ENCODE results near the gene A2M.

The A2M gene

DNA sequence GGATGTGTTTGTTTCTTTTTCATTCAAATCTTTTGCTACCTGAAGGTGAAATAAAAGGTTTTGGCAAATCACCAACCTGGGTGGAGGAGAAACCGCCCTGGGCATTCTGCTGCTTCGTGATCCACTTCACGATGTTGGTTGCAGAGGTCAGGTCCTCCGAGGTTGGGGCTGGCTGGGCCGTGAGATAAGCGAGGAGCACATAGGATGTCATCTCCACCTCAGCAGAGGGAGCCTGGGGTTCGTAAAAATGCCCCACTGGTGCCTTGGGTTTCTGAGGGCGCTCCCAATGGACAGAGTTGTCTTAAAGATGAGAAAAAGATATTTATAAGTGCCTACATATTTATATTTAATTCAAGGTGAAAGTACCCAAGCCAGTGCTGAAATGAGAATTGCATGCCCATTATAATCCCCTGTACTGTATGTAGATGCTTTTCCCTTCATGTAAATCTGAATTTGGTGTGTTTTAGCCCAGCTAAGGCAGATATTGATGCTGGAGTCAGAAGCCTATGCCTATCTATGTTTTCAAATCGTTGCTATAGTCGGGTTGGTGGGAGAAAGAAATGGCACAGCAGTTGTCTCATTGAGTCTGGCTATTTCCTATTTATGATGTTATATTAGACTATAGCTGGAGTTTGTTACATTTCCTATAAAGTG is 41.1 kb downstream of the A2M start:
- Mint-ChIP-seq H3K4me3 (no peak overlapping the region), H3K36me3 (peaks cover 8% of the 10 kb centered on the region), H3K27ac (no peak overlapping the region), H3K4me1 (peaks cover 11% of the 10 kb centered on the region), H3K9me3 (no peaks in the 10 kb centered on the region)
- DNase-seq (ENCODE audit: low spot score in 2 of 2) (no peak), ATAC-seq (no peak)

DNA sequence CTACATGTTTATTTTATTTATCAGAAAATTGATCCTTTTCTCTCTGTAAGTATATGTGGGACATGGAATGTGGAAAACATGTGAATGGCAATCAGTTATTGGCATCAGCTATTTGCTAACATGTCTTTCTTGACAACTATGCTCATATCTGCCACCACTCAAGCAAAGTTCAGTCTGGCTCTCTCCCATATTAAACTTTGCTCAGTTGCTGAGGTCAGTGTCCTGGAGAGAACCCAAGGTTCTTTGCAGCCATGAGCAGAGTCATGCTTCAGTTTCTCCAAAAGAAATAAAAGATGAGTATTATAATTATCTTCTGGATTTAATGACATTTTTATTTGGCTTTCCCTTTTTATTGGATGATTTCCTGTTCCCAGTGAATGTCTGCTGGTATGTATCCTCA is 42.6 kb downstream of the A2M start:
- ATAC-seq (no peak), DNase-seq (ENCODE audit: low spot score in 2 of 2) (no peak)
- Mint-ChIP-seq H3K4me1 (peaks cover 11% of the 10 kb centered on the region), H3K4me3 (no peak overlapping the region), H3K27ac (no peak overlapping the region), H3K36me3 (peaks cover 8% of the 10 kb centered on the region), H3K9me3 (no peaks in the 10 kb centered on the region)

- H3K4me3 Mint-ChIP-seq, result no peak overlapping the region
- peaks cover 11% of the 10 kb centered on the region for H3K4me1 Mint-ChIP-seq
- ATAC-seq (no peak), DNase-seq (ENCODE audit: low spot score in 2 of 2) (no peak)
- H3K9me3 Mint-ChIP-seq, result no peaks in the 10 kb centered on the region
- no peak overlapping the region for H3K27ac Mint-ChIP-seq
- H3K36me3 Mint-ChIP-seq, result peaks cover 8% of the 10 kb centered on the region
These were observed 43.2 kb downstream of the A2M start for GRCh38 chr12:9072481-9073038.

GRCh38 chr12:9071969-9072368 is 43.8 kb downstream of the A2M start:
- H3K9me3 Mint-ChIP-seq, result no peaks in the 10 kb centered on the region
- peaks cover 8% of the 10 kb centered on the region for H3K36me3 Mint-ChIP-seq
- DNase-seq (ENCODE audit: low spot score in 2 of 2), result no peak
- H3K27ac Mint-ChIP-seq, result no peak overlapping the region
- peaks cover 15% of the 10 kb centered on the region for H3K4me1 Mint-ChIP-seq
- ATAC-seq, result no peak
- H3K4me3 Mint-ChIP-seq, result no peak overlapping the region

- ATAC-seq (no peak), DNase-seq (ENCODE audit: low spot score in 2 of 2) (no peak)
- no peaks in the 10 kb centered on the region for H3K9me3 Mint-ChIP-seq
- H3K4me3 Mint-ChIP-seq, result no peak overlapping the region
- no peak overlapping the region for H3K27ac Mint-ChIP-seq
- H3K36me3 Mint-ChIP-seq, result peaks cover 8% of the 10 kb centered on the region
- peaks cover 16% of the 10 kb centered on the region for H3K4me1 Mint-ChIP-seq
These were observed 44.2 kb downstream of the A2M start for GRCh38 chr12:9071518-9071917.

DNA sequence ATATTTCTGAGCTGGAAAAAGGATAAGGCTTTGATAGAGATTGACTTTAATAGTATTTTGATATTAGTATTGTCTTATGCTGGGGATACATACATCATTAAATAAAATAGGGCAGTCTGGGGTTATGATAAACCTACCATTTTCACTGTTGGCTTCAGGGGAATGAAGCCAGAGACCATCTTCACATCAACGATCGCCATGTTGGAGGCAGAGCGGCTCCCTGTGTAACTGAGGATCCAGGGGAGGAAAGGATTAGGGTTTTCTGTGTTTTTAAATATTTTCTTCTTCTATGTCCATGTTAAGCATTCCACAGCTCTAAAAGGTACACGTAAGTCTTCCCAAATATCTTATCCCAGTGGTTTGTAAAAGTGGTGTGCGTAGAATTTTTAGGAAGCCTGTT is 45.4 kb downstream of the A2M start:
- ATAC-seq (no peak), DNase-seq (ENCODE audit: low spot score in 2 of 2) (no peak)
- Mint-ChIP-seq H3K4me3 (no peak overlapping the region), H3K27ac (no peak overlapping the region), H3K9me3 (no peaks in the 10 kb centered on the region), H3K4me1 (peaks cover 15% of the 10 kb centered on the region), H3K36me3 (peaks cover 8% of the 10 kb centered on the region)

GRCh38 chr12:9068600-9068999 is 47.1 kb downstream of the A2M start:
- H3K27ac Mint-ChIP-seq, result no peak overlapping the region
- peaks cover 8% of the 10 kb centered on the region for H3K36me3 Mint-ChIP-seq
- peaks cover 21% of the 10 kb centered on the region for H3K4me1 Mint-ChIP-seq
- ATAC-seq (no peak), DNase-seq (ENCODE audit: low spot score in 2 of 2) (no peak)
- no peak overlapping the region for H3K4me3 Mint-ChIP-seq
- H3K9me3 Mint-ChIP-seq, result no peaks in the 10 kb centered on the region

GRCh38 chr12:9068086-9068485 is 47.6 kb downstream of the A2M start:
- no peak overlapping the region for H3K27ac Mint-ChIP-seq
- ATAC-seq, result no peak
- H3K4me3 Mint-ChIP-seq, result no peak overlapping the region
- H3K36me3 Mint-ChIP-seq, result peaks cover 8% of the 10 kb centered on the region
- peaks cover 21% of the 10 kb centered on the region for H3K4me1 Mint-ChIP-seq
- DNase-seq (ENCODE audit: low spot score in 2 of 2), result no peak
- no peaks in the 10 kb centered on the region for H3K9me3 Mint-ChIP-seq

- Mint-ChIP-seq H3K4me3 (no peak overlapping the region), H3K4me1 (peaks cover 16% of the 10 kb centered on the region), H3K36me3 (peaks cover 8% of the 10 kb centered on the region), H3K27ac (peak overlapping the region; percentile 23), H3K9me3 (no peaks in the 10 kb centered on the region)
- ATAC-seq (no peak), DNase-seq (ENCODE audit: low spot score in 2 of 2) (no peak)
These were observed 48.8 kb downstream of the A2M start for GRCh38 chr12:9066755-9067423.

DNA sequence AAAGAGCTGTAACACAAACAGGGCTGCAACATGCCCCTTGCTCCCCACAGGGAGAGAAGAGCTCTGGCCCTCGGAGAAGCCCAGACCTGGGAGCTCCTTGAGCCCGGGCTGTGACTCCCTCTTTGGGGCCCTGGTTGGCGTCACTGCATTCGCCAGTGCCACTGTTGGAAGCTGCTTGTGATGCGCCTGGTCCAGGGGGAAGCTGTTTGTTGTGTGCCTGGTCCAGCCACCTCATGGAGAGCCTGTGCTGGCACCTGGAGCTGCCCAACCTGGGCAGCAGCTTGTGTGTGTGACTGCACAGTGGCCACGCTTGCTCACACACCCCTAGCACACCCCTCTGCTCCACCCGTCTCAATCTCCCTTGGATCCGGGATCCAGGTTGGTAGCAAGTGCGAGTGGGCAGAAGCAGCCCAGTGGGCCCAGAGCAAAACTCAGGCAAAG is 49.5 kb downstream of the A2M start:
- peaks cover 16% of the 10 kb centered on the region for H3K4me1 Mint-ChIP-seq

DNA sequence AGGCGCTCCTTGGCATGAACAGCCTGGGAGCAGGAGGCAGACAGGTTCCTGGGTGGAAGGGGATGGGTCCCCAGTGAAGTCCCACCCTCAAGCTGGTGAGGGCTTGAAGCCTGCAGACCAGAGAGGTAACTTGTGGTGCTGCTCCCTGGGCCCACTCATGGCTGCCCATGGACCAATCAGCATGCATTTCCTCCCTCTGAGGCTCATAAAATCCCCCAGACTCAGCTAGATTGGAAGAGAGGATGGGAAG is 50.2 kb downstream of the A2M start:
- ATAC-seq (no peak), DNase-seq (ENCODE audit: low spot score in 2 of 2) (no peak)
- H3K4me1 Mint-ChIP-seq, result peaks cover 16% of the 10 kb centered on the region
- no peaks in the 10 kb centered on the region for H3K9me3 Mint-ChIP-seq
- H3K4me3 Mint-ChIP-seq, result no peak overlapping the region
- peaks cover 3% of the 10 kb centered on the region for H3K36me3 Mint-ChIP-seq
- H3K27ac Mint-ChIP-seq, result no peak overlapping the region

More for the DNA sequence above, 49.5 kb downstream of the A2M start:
- ATAC-seq (no peak), DNase-seq (ENCODE audit: low spot score in 2 of 2) (no peak)
- Mint-ChIP-seq H3K36me3 (peaks cover 8% of the 10 kb centered on the region), H3K4me3 (no peak overlapping the region), H3K9me3 (no peaks in the 10 kb centered on the region), H3K27ac (peak overlapping the region; percentile 23)

DNA sequence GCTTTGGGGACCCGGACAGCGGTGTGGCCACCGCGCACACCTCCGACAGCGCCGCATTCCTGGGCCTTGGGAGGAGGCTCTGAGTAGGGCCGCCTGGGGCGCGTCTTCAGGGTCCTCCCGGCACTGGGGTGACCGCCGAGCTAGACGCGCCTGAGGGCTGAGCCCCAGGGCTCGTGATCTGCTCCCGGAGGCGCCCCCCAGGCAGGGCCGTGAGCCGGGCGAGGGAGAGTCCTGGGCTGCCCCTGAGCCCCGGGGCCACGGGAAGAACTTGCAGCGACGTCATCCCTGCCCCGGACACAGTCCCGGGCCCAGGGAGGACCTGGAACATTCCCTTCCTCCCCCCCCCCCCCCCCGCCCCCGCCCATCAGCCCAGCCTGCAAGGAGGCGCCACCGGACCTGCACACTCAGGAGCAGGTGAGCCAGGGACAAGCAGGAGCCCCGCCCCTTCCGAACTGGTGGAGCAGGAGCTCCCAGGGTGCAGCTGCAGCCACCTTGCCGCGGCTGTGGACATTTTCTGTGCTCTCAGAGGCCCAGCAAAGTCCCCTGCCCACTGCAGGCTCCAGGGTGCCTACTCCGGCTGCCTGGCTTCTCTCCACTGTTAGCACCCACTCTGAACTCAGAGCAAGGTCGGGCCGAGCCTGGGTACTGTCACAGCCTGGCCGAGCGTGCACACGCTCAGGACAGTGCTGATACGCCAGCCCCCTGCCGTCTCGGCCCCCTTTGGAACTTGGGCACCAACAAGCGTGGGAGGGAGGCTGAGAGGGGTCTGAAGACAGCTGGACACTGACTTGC is 50.7 kb downstream of the A2M start:
- H3K36me3 Mint-ChIP-seq, result no peaks in the 10 kb centered on the region
- DNase-seq (ENCODE audit: low spot score in 2 of 2), result no peak
- H3K27ac Mint-ChIP-seq, result no peak overlapping the region
- H3K4me1 Mint-ChIP-seq, result peaks cover 16% of the 10 kb centered on the region
- no peaks in the 10 kb centered on the region for H3K9me3 Mint-ChIP-seq
- no peak for ATAC-seq
- H3K4me3 Mint-ChIP-seq, result peak overlapping the region; percentile 75

DNA sequence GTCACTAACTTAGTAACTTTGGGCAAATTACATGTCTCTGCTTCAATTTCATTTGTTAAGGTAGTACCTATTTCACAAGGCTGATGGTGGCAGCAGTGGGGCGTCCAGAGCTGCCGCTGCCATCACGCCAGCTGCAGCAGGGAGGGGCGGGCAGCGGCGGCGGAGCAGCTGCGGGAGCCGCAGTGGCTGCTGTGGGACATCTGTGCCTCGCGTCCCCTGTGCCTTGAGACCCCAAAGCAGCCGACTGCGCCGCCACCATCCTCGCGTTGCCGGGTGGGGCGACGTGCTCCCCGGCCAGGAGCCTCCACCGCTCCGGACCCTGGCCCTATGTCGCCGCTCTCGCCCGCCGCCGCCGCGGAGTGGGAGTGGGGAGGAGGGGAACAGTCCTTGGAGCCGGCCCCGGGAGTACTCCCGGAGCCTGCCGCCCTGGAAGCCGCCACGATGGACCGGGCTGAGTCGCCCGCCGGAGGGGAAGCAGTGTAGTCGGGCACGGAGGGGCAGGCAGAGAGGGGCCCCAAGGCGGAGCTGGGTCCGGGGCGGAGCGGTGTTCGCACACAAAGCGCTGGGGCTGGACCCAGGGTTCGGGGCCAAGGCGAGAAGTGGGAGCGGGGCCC is 51.4 kb downstream of the A2M start:
- H3K9me3 Mint-ChIP-seq, result no peaks in the 10 kb centered on the region
- H3K36me3 Mint-ChIP-seq, result no peaks in the 10 kb centered on the region
- H3K27ac Mint-ChIP-seq, result peak overlapping the region; percentile 85
- peak; percentile 94 for ATAC-seq
- peaks cover 16% of the 10 kb centered on the region for H3K4me1 Mint-ChIP-seq
- DNase-seq (ENCODE audit: low spot score in 2 of 2), result peak in 1 of 2 donors; percentile 20
- peak overlapping the region; percentile 75 for H3K4me3 Mint-ChIP-seq

- H3K9me3 Mint-ChIP-seq, result no peaks in the 10 kb centered on the region
- H3K36me3 Mint-ChIP-seq, result no peaks in the 10 kb centered on the region
- no peak for ATAC-seq
- no peak overlapping the region for H3K4me3 Mint-ChIP-seq
- no peak overlapping the region for H3K27ac Mint-ChIP-seq
- peaks cover 28% of the 10 kb centered on the region for H3K4me1 Mint-ChIP-seq
- no peak for DNase-seq (ENCODE audit: low spot score in 2 of 2)
These were observed 63.1 kb downstream of the A2M start for GRCh38 chr12:9052610-9053009.

- no peak overlapping the region for H3K27ac Mint-ChIP-seq
- H3K36me3 Mint-ChIP-seq, result no peaks in the 10 kb centered on the region
These were observed 64.6 kb downstream of the A2M start for GRCh38 chr12:9051158-9051550.

More at GRCh38 chr12:9051158-9051550, 64.6 kb downstream of the A2M start:
- H3K4me3 Mint-ChIP-seq, result no peak overlapping the region
- H3K9me3 Mint-ChIP-seq, result no peaks in the 10 kb centered on the region
- ATAC-seq (no peak), DNase-seq (ENCODE audit: low spot score in 2 of 2) (no peak)
- peaks cover 32% of the 10 kb centered on the region for H3K4me1 Mint-ChIP-seq
